HG03342 (cell line): ENCODE results near the gene NOTCH2.
"Not testable (repeated sequence)": the region's sequence is repeated elsewhere in the genome, so short reads cannot be mapped to it uniquely, and the experiment has no call there.

ENCODE experiments used
- ATAC-seq: cut with Tn5 transposase; IDR thresholded peaks from one replicate; pipeline ENCODE4 v1.9.1; 2021; ENCODE audit warnings: mild to moderate bottlenecking, moderate library complexity; ENCODE audit not compliant: unreplicated experiment

The NOTCH2 gene

DNA sequence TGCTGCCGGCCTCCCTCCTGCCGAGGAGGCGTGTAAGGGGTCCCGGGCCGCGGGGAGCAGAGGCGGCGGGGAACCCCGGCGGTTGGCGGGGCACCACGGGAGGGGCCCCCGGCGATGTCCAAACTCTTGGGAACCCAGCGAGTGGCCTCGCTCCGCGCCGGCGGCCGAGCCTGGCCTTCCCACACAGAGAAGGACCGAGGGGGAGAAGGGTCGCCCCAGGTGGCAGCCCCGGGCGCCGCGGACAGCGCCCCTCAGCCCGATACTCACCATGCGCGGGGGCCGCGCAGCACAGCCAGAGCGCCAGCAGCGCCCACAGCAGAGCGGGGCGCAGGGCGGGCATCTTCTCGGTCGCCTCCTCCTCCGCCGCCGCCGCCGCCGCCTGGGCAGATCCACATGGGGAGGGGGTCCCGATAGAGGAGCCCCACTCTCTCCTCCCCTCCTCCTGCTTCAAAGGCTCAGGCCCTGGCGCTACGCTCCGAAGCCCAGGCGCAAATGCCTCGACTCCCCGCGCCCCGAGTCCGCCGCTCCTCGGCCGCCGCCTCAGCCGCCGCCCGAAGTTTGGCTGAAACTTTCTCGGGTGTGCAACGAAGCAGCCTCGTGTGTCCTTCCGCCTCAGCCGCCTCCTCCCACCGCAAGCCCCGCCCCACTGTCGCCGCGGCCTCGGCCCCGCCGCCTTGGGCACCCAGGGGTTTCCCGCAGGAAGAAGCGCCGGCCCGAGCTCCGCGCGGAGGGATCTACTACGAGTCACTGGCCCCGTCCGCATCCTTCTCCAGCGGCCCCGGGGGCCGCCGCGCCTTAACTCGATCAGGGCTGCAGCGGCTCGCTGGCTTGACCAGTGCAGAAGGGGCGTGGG lies at the start of gene NOTCH2:
Gene NOTCH2, minus strand, starts transcription at position 596 of the 853 bp plus-strand sequence. Its CDS starts 256 bp downstream, at position 340.
- not testable (repeated sequence) for ATAC-seq

DNA sequence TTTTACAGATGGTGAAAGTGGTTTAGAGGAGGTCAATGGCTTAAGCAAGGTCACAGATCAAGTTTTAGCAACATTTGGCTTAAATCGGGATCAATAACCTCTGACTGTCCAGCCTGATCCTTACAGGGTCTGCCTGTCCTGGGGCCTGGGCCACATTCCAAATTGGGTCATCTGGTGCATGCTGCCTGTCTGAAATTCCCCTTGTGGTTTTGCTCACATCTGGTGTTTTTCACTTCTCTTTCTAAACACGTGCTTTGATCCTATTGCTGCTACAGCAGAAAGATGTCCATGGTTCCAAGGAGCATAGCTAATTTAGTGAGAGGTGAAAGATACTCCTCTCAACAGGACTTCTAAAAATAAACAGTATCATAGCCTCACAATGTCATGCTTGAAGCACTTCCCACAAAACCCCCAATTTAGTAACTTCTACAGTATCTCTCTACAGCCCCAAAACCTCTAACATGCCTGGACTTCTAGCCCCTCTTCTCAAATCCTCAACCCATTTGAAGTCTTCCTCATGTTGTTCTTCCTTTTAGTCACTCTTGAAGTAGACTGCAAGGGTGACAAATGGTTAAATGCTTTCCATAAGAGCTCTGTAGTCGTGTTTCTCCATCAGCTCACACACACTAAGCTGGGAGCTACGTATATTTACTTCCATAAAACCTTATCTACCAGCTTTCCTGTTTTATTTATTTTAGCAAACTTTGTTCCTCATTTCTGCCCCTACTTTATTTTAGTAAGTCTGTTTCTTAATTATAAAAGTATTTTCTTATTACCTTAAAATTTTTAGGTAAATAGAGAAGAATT lies 48.1 kb upstream of the NOTCH2 start:
- peak; percentile 61 for ATAC-seq

DNA sequence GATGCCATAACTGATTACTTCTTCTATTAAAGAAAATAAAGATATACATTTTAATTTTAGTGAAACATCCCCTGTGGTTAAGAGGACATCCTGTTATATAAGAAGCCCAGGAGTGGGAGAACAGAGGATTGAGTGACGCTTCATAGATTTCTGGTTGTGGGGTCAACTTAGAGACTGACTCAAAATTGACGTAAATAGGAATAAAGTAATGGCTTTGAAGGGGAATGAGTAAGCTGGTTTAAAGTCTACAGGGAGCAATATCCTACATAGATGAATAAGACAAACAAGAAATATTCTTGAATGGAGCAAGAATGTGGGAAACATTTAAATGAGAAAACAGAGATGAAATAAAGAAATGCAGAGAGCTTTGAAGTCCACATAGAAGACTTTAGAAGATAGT lies 46.6 kb upstream of the NOTCH2 start:
- not testable (repeated sequence) for ATAC-seq

DNA sequence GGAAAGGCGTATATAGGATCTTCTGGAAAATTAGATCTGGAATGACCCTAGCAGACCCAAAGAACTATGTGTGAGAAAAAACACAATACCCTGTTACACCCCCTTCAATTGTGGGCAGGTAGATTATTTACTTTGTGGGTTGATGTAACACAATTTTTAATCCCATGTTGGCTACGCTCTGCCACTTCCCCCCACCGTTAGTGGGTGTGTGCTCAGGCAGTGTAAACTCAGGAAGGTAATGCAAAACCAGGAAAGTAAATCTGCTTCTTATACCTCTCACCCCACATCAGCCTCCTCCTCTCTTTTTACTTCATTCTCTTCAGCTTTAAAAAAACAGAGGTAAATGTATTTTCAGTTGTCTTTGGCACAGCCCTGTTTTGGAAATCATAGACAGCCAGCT lies 43.7 kb upstream of the NOTCH2 start:
- not testable (repeated sequence) for ATAC-seq

DNA sequence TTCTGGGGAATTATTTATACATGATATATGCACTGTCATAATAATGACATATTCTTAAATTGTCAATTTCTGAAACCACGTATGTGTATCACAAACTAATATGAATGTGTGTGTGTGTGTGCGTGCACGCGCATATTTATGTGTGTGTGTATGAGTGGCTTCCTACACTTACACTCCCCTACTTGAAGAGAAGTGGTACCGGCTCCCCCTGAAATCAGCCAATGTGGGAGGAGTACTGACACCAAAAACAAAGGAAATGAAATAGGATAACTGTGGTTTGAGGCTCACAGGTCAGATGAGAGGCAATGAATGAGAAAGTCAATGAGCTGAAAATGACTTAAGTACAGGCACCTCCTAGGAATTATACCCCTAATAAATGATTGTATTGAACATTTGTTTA lies 42.8 kb upstream of the NOTCH2 start:
- ATAC-seq, result not testable (repeated sequence)

DNA sequence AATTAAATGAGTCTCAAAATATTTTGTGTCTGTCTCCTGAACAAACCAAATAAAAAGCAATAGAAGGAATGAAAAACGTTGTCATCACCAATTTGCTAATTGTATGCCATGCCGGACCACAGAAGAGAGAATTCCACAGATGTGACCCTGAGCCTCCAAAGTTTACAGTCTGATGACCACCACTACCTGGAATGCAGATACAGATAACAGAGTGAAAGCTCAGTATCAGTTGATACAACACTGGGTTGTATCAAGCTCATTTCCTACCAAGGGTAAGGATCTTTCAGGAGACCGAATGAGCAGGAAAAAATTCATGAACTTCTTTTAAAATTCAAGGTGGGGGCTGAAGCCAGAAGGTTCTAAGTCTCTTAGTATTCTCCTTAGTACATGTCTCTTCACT lies 42.3 kb upstream of the NOTCH2 start:
- ATAC-seq, result not testable (repeated sequence)

DNA sequence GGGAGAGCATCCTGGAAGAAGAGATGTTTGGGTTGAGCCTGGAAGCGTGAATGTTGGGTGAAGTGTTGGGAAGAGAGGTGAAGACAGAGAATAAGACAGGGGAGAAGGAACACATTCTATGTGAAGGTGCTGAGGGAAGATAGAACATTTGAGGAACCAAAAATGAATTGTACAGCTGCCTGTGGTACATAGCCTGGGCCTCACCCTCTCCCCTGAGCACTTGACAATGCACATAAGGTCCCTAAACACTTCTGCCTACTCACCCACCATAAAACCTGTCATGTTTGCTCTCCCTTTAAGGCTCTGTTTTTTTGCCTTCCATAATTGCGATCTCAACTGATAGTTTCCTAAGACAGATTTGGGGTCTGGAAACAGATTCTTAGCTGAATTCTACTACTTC lies 41.5 kb upstream of the NOTCH2 start:
- ATAC-seq, result not testable (repeated sequence)

DNA sequence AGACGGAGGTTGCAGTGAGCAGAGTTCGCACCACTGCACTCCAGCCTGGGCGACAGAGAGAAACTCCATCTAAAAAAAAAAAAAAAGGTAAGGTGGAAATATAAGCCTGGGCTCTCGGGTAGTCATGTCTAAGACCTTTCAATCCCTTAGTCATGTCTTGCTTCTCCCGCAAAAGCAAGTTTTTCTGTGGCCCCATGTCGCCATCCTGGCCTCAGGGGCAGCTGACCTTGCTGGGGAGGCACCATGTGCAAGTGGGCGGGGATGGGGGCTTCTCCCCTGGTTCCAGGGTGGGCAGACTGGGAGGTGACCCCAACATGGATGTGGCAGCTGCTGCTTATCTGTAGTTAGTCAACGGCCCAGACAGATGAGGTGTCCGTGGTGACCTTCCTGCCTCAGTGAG lies 40.2 kb upstream of the NOTCH2 start:
- not testable (repeated sequence) for ATAC-seq

DNA sequence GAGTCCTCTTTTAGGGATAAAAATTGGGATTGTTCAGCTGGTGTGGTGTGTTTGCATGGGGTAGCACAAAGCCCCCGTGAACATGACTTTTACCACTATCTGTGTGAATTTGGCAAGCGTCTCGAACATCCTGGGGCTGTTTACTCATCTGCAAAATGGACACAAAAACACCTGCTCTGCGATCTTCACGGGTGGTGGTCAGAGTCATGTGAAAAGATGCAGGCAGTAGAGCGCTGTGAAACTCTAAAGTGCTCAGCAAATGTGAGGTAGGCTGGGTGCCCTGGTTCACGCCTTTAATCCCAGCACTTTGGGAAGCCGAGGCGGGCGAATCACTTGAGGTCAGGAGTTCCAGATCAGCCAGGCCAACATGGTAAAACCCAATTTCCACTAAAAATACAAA lies 39.7 kb upstream of the NOTCH2 start:
- not testable (repeated sequence) for ATAC-seq

DNA sequence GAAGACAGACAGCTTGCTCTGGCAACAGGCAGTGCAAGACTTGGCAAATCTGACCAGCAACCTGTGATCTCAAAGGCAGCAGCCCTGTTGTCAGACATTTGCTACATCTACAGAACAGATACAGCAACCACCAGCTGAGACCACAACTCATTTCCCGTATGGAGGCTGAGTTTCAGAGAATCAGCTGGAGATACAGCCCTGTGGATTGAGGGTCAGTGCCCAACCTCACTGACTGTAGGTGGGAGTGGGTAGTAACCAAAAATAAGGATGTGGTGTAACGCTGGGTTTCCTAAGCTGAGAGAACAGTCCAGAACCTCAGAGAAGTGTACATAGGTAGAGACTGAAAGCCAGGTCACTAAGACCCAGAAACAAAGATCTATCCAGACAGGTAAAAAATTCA lies 35.8 kb upstream of the NOTCH2 start:
- ATAC-seq, result not testable (repeated sequence)

DNA sequence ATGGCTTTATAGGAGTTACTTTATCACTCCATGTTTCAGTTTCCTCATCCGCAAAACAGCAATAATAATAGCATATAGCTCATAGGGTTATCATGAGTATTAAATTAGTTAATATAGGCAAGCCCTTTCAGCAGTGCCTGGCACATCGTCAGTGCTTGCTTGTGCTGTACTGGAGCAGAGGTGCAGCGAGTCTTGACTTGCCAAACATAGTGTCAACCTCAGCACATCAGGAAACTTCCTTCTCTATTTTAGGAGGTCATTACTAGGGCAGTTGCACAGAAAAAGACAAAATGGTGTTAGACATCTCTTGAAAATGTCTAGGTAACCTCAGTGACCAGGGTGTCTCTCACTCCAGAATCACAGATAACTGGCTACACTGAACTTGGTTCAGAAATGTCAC lies 34.3 kb upstream of the NOTCH2 start:
- ATAC-seq, result not testable (repeated sequence)

DNA sequence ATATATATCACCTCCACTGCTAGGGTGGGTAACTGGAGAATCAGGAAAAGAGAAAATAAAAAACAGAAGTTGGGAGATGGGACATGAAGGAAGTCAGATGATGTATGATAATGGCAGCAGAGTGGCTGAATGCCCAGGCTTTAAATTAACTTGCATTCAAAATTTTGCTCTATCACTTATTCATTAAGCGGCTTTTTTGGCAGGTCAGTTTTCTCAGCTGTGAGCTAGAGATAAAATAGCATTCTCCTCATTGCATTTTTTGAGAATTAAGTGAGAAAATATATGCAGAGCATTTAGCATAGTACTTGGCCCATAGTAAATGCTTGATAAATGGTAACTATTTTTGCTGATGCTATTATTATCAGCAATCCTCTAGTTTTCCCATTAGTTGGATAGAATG lies 32.1 kb upstream of the NOTCH2 start:
- not testable (repeated sequence) for ATAC-seq

DNA sequence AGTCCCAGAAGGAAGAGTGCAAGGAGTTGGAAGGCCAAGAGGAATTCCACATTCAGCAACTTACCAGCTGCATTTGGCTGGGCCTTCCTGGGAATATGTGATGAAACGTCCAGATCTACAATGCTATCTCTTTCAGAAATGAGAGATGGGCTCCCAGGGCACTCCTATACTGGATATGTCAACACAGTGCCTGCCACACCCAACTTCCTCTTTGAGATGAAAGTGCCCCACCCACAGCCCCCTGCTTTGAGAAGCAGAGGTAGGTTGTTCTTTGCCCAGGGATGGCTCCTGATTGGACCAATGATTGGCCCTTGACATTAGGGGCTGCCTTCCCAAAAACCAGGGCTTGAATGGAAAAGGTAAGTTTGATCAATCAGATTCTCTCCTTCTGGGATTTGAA lies 31.1 kb upstream of the NOTCH2 start:
- not testable (repeated sequence) for ATAC-seq

DNA sequence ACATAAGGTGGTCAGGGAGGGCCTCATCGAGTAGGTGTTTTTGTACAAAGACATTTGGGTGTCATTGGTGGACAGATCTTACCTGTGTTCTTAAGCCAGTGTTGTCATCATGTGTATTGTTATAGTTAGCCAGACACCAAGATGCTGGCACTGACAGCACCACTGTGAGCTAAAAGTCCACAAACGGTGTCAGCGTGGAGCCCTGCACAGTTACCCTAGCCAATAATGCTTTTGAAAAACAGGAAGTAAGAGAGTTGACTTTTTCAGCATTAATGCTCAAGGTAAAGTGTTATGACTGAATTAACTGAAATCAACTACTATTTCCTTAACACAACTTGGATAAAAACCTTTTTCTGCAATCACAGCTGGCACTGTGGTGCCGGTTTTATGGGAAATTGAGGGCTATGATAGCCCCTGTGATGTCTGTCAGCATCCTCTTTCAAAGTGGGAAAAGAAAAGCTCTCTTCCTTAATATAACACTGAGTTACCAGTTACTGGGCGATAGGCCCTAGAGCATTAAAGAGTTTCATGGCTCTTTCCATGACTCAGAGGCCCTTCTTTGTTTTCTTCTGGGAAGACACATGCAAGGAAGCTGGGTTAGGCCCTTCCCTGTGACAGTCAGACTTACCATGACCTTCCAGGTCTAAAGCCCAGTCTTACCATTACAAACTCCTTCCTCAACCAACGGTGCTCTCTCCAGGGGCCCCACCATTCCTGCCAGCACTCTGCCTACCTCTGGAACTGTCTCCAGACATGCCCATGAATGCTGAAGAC lies 29.7 kb upstream of the NOTCH2 start:
- not testable (repeated sequence) for ATAC-seq

DNA sequence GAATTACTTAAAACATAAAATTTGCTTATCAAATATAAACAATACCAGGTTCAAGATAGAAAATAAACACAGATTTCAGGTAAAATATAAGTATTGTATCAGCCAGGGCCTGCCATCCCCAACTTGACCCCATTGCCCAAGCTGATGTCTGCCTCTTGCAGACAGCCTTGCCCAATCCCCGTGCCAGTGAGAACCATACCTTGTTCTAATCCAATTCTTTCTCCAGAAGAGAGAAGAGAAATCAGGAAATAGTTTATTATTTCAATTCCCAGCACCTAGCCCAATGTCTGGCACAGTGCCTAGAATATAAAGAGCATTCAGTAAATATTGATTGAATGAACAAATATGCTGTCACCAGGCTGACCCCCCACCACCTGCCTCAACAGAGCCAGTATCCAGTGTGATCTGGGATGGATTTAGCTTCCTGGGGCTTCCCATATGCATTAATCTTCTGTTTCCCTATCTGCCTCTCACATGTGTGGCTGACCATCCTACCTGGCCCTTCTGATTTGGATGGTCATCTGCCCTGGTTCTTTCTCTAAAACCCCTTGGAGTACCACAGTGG lies 27.6 kb upstream of the NOTCH2 start:
- ATAC-seq, result not testable (repeated sequence)

DNA sequence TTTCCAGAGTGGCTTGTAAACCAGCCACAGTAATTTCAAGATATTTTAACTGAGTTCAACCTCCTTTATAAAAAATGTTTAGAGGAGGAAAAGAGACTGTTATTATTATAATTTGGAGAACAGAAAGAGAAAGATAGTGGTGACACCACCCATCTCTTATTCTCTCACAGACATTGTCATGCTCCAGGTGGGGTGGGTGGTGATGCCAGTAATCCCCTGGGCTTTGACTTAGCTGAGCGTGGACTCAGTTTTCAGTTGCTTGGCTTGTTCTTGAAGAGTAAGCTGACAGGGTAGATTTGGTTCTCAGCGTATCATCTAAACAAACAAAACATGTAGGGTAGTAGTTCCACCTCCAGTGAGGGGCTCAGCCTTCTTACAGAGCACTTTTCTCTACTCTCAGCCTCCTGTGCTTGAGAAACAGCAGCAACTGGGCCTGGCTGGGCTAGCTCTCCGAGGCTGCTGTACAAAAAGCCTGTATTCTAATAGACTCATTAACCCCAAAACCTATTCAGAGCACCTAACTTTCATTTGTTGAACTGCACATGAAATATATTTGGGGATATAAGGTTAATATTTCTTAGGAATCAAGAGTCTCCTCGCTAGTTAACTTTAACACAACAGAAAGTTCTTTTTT lies 24.2 kb upstream of the NOTCH2 start:
- ATAC-seq, result not testable (repeated sequence)

DNA sequence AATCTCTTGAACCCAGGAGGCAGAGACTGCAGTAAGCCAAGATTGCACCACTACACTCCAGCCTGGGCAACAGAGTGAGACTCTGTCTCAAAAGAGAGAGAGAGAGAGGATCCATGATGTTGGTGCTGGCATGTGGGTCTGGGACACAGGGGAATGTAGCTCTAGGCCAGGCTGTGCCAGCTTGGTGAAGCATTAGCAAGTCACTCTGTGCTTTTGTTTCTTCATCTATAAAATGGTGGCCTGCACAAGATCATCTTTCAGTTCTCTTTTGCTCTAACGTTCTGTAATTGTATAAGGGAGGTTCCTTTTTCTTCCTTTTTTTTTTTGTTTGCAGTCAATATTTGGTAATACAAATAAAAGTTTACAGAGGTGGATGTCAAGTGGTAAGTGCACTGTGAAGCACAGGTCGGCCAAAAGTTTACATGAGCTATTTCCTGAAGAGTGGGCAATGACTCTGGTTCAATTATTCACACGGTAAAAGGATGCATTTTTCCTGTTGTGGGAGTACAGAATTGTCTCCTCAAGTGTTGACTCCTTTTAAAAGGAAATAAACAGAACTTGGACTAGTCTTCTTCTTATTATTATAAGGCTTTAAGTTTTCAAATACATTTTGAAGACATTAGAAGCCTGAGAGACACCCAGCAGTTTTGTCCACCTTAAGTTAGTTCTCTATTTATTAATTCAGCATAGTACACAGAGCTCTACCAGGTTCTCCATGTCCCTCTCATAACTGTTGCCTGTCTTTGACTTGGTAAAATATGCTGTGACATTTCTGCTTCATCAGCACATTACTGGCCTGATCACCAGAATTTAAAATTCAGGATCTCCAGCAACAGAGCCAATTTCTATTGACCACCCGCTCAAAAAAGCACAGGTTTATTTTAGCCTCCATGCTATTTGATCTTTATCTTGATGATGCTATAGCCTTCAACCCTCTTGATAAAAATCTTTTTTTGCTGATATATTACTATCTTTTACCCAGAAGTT lies 23.1 kb upstream of the NOTCH2 start:
- ATAC-seq, result not testable (repeated sequence)

DNA sequence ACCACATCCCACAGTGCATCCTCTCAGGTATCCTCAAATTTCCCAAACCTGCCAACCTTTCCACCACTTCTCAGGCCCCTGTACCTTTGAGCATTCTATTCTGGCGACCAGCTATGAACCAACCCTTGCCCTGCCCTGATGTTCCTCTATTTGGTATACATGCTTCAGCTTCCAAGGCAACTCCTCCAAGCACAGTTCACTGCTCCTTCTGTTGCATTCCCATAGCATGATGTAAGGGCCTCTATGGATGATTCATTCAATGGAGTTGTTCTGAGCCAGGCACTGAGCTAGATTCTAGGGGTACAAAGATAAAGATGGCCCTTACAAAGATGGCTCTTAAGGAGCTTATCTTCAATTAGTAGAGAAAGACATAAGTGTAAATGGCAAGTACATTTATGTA lies 21.4 kb upstream of the NOTCH2 start:
- not testable (repeated sequence) for ATAC-seq

DNA sequence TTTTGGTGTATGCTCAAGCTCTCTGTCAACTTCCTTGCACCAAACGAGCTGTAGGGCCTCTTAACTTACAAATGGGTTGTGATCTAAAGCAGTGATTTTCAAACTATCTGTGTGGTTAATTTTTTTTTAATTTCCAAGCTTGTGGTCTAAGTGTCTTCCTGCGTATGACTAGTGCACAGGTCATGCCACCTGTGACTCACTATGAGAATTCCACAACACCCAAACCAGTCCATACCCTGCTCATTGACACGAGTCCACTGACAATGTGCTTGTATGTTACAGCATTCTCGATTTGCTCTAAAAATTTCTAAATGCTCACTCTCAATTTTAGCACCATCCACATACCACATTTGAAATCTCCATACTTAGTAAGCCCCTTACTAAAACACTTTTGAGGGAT lies 18.5 kb upstream of the NOTCH2 start:
- not testable (repeated sequence) for ATAC-seq
